Right atrium auricular region (tissue), 2 donors: ENCODE measurements around the gene ACAP2. TPM values are rescaled to one million over a fixed set of nuclear protein-coding genes. Genes with fewer than 3 reads are reported as not detected.

Experiments used
- DNase-seq: peaks from one replicate; pipeline ENCODE4 v3.0.0-alpha.2; 2019; ENCODE audit warnings: low spot score
- H3K27ac ChIP-seq, 2 donors: fragments of 200-600 bp; sonication (generic); 1 replicate in 1 of 2; 2 replicates in 1 of 2; pipeline ENCODE4 v1.5.1; 2016 to 2019
- H3K27me3 ChIP-seq, 2 donors: fragments of 200-600 bp; sonication (generic); one replicate each; pipeline versions ENCODE4 v1.5.1 to v1.6.0; 2017 to 2019
- H3K36me3 ChIP-seq: fragments of 200-600 bp; sonication (generic); one replicate; pipeline ENCODE4 v1.5.1; 2016
- H3K4me1 ChIP-seq, 2 donors: fragments of 200-600 bp; sonication (generic); one replicate each; pipeline versions ENCODE4 v1.5.1 to v1.6.0; 2017 to 2019
- H3K4me3 ChIP-seq, 2 donors: fragments of 200-600 bp; sonication (generic); 1 replicate in 1 of 2; 2 replicates in 1 of 2; pipeline ENCODE4 v1.5.1; 2017 to 2019; ENCODE audit warnings: mild to moderate bottlenecking in 1 of 2, moderate library complexity in 1 of 2
- H3K9me3 ChIP-seq, 2 donors: fragments of 200-600 bp; sonication (generic); one replicate each; pipeline ENCODE4 v1.5.1; 2019
- CTCF ChIP-seq, 2 donors: fragments of 200-600 bp; sonication (generic); IDR thresholded peaks; one replicate each; pipeline ENCODE4 v1.5.1; 2019; ENCODE audit warnings: antibody characterized with exemption in 2 of 2
- total RNA-seq, 2 donors: library from RNA; depleted of rRNA; stranded (reverse); fragments of >200 nt; gene quantifications; one replicate each; pipeline ENCODE4 v1.1.0, GENCODE V29; 2016

The ACAP2 gene
- total RNA-seq, 2 donors from 2014 or later: 17.8 to 18.9 TPM

- Histone ChIP-seq H3K27me3 (no peaks in the 10 kb centered on the region), H3K27ac (no peak overlapping the region), H3K36me3 (no peaks in the 10 kb centered on the region), H3K9me3 (no peaks in the 10 kb centered on the region), H3K4me3 (no peak overlapping the region), H3K4me1 (peaks cover 0 to 20% of the 10 kb centered on the region in 2 donors)
- TF ChIP-seq CTCF (IDR thresholded peaks at IDR 0.05): no peak
- no peak for DNase-seq
These were observed 89.8 kb downstream of the ACAP2 start for GRCh38 chr3:195352895-195353488.

- no peaks in the 10 kb centered on the region for H3K27me3 ChIP-seq
- no peak for TF ChIP-seq CTCF (IDR thresholded peaks at IDR 0.05)
- no peaks in the 10 kb centered on the region for H3K36me3 ChIP-seq
- H3K4me3 ChIP-seq: no peak overlapping the region
- H3K27ac ChIP-seq: no peak overlapping the region
- no peak for DNase-seq
- no peaks in the 10 kb centered on the region for H3K9me3 ChIP-seq
- H3K4me1 ChIP-seq: no peaks in the 10 kb centered on the region
These were observed 94.2 kb downstream of the ACAP2 start for GRCh38 chr3:195348426-195349115.

GRCh38 chr3:195337747-195338146, 105.1 kb downstream of the ACAP2 start:
- H3K4me3 ChIP-seq: no peak overlapping the region
- no peaks in the 10 kb centered on the region for H3K27me3 ChIP-seq
- no peaks in the 10 kb centered on the region for H3K4me1 ChIP-seq
- H3K36me3 ChIP-seq: peaks cover 16% of the 10 kb centered on the region
- H3K9me3 ChIP-seq: no peaks in the 10 kb centered on the region
- no peak overlapping the region for H3K27ac ChIP-seq
- TF ChIP-seq CTCF (IDR thresholded peaks at IDR 0.05): no peak
- no peak for DNase-seq

GRCh38 chr3:195334967-195335366, 107.9 kb downstream of the ACAP2 start:
- Histone ChIP-seq H3K27me3 (no peaks in the 10 kb centered on the region), H3K9me3 (no peaks in the 10 kb centered on the region), H3K27ac (no peak overlapping the region), H3K4me1 (no peaks in the 10 kb centered on the region), H3K4me3 (no peak overlapping the region), H3K36me3 (peaks cover 21% of the 10 kb centered on the region)
- no peak for TF ChIP-seq CTCF (IDR thresholded peaks at IDR 0.05)
- no peak for DNase-seq

GRCh38 chr3:195319060-195319459, 123.8 kb downstream of the ACAP2 start:
- no peak overlapping the region for H3K4me3 ChIP-seq
- no peaks in the 10 kb centered on the region for H3K4me1 ChIP-seq
- no peaks in the 10 kb centered on the region for H3K27me3 ChIP-seq
- no peaks in the 10 kb centered on the region for H3K9me3 ChIP-seq
- no peak for DNase-seq
- TF ChIP-seq CTCF (IDR thresholded peaks at IDR 0.05): no peak
- peaks cover 13% of the 10 kb centered on the region for H3K36me3 ChIP-seq
- no peak overlapping the region for H3K27ac ChIP-seq
